ENCODE measurements around the gene CD19.

GRCh38 chr16:28986492-28986891 is 54.7 kb downstream of the CD19 start:
- TF ChIP-seq, protein P1, sequence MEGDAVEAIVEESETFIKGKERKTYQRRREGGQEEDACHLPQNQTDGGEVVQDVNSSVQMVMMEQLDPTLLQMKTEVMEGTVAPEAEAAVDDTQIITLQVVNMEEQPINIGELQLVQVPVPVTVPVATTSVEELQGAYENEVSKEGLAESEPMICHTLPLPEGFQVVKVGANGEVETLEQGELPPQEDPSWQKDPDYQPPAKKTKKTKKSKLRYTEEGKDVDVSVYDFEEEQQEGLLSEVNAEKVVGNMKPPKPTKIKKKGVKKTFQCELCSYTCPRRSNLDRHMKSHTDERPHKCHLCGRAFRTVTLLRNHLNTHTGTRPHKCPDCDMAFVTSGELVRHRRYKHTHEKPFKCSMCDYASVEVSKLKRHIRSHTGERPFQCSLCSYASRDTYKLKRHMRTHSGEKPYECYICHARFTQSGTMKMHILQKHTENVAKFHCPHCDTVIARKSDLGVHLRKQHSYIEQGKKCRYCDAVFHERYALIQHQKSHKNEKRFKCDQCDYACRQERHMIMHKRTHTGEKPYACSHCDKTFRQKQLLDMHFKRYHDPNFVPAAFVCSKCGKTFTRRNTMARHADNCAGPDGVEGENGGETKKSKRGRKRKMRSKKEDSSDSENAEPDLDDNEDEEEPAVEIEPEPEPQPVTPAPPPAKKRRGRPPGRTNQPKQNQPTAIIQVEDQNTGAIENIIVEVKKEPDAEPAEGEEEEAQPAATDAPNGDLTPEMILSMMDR (conservative IDR thresholded peaks at IDR 0.05 in 1 of 2, IDR thresholded peaks at IDR 0.05 in 1 of 2; ENCODE audit: low read depth in 1 of 2, low read length in 2 of 2) = no peak
- TF ChIP-seq EZH2 (IDR thresholded peaks at IDR 0.05; ENCODE audit: low read length, missing control alignments) = no peak
